NOMO-1 treated with dmso at 0.1 percent for 144 hours (cell line): ENCODE measurements around the gene OXGR1.
"Not testable (repeated sequence)": the region's sequence is repeated elsewhere in the genome, so short reads cannot be mapped to it uniquely, and the experiment has no call there.

Source experiments
- DNase-seq: peaks from one replicate; lab custom pipeline; 2025; ENCODE audit not compliant: unreplicated experiment; lab: John Stamatoyannopoulos, UW

The OXGR1 gene

GRCh38 chr13:96994017-96994857, at the start of gene OXGR1:
TSS of gene OXGR1 (minus strand) at chr13:96994476. CDS start at chr13:96987759, 6,717 bp downstream.
- no peak for DNase-seq

- DNase-seq, result no peak
Observed at GRCh38 chr13:97043302-97043701, 49.0 kb upstream of the OXGR1 start.

GRCh38 chr13:97030705-97031452, 36.6 kb upstream of the OXGR1 start:
- DNase-seq, result peak; percentile 13

GRCh38 chr13:97028441-97029299, 34.4 kb upstream of the OXGR1 start:
- DNase-seq, result no peak

- no peak for DNase-seq
Observed at GRCh38 chr13:97027162-97027554, 32.9 kb upstream of the OXGR1 start.

- no peak for DNase-seq
Observed at GRCh38 chr13:97026531-97027161, 32.4 kb upstream of the OXGR1 start.

GRCh38 chr13:97023812-97024211, 29.5 kb upstream of the OXGR1 start:
- DNase-seq, result not testable (repeated sequence)

GRCh38 chr13:97023117-97023516, 28.8 kb upstream of the OXGR1 start:
- no peak for DNase-seq

- no peak for DNase-seq
Observed at GRCh38 chr13:97021241-97021640, 27.0 kb upstream of the OXGR1 start.

- no peak for DNase-seq
Observed at GRCh38 chr13:97020689-97021240, 26.5 kb upstream of the OXGR1 start.

- DNase-seq, result no peak
Observed at GRCh38 chr13:97020194-97020593, 25.9 kb upstream of the OXGR1 start.

GRCh38 chr13:97019236-97019635, 25.0 kb upstream of the OXGR1 start:
- no peak for DNase-seq

GRCh38 chr13:97018029-97018819, 23.9 kb upstream of the OXGR1 start:
- no peak for DNase-seq

GRCh38 chr13:97017322-97017721, 23.0 kb upstream of the OXGR1 start:
- no peak for DNase-seq

GRCh38 chr13:97015661-97016350, 21.5 kb upstream of the OXGR1 start:
- DNase-seq, result peak; percentile 12

GRCh38 chr13:97012251-97013048, 18.2 kb upstream of the OXGR1 start:
- DNase-seq, result no peak

- no peak for DNase-seq
Observed at GRCh38 chr13:97011446-97012131, 17.3 kb upstream of the OXGR1 start.

- no peak for DNase-seq
Observed at GRCh38 chr13:97008643-97009042, 14.4 kb upstream of the OXGR1 start.
